Activated CD4-positive, alpha-beta T cell treated with anti-CD3 and anti-CD28 coated beads, Interleukin-2, amount 50 U/mL, for 16 hours (primary cell): Measurements from ENCODE around the gene FOXRED2.
"Not testable (repeated sequence)": the region's sequence is repeated elsewhere in the genome, so short reads cannot be mapped to it uniquely, and the experiment has no call there.

Source experiments
- DNase-seq: peaks from one replicate; pipeline ENCODE4 v3.0.0-alpha.2; 2020

The FOXRED2 gene

GRCh38 chr22:36469094-36469710 lies 37.6 kb downstream of the FOXRED2 start:
- DNase-seq, result no peak

- peak; percentile 39 for DNase-seq
Observed at GRCh38 chr22:36467946-36468345, 38.9 kb downstream of the FOXRED2 start.

GRCh38 chr22:36467042-36467810 lies 39.6 kb downstream of the FOXRED2 start:
- no peak for DNase-seq

GRCh38 chr22:36466258-36466657 lies 40.6 kb downstream of the FOXRED2 start:
- DNase-seq, result no peak

- no peak for DNase-seq
Observed at GRCh38 chr22:36465232-36466021, 41.4 kb downstream of the FOXRED2 start.

GRCh38 chr22:36464715-36465231 lies 42.1 kb downstream of the FOXRED2 start:
- no peak for DNase-seq

- no peak for DNase-seq
Observed at GRCh38 chr22:36463783-36464184, 43.1 kb downstream of the FOXRED2 start.

- no peak for DNase-seq
Observed at GRCh38 chr22:36461665-36462649, 44.9 kb downstream of the FOXRED2 start.

- DNase-seq, result no peak
Observed at GRCh38 chr22:36460202-36460601, 46.6 kb downstream of the FOXRED2 start.

- no peak for DNase-seq
Observed at GRCh38 chr22:36457688-36458450, 49.0 kb downstream of the FOXRED2 start.

- no peak for DNase-seq
Observed at GRCh38 chr22:36456464-36456845, 50.4 kb downstream of the FOXRED2 start.

- DNase-seq, result no peak
Observed at GRCh38 chr22:36455571-36456463, 51.0 kb downstream of the FOXRED2 start.

GRCh38 chr22:36454916-36455570 lies 51.8 kb downstream of the FOXRED2 start:
- DNase-seq, result peak; percentile 97

- no peak for DNase-seq
Observed at GRCh38 chr22:36453855-36454378, 52.9 kb downstream of the FOXRED2 start.

- DNase-seq, result not testable (repeated sequence)
Observed at GRCh38 chr22:36452978-36453607, 53.7 kb downstream of the FOXRED2 start.

GRCh38 chr22:36452250-36452977 lies 54.4 kb downstream of the FOXRED2 start:
- no peak for DNase-seq

- not testable (repeated sequence) for DNase-seq
Observed at GRCh38 chr22:36450923-36451322, 55.9 kb downstream of the FOXRED2 start.

- DNase-seq, result no peak
Observed at GRCh38 chr22:36449596-36450175, 57.2 kb downstream of the FOXRED2 start.
